ENCODE results near the gene RAB37. TPM values are rescaled to one million over a fixed set of nuclear protein-coding genes. Genes with fewer than 3 reads are reported as not detected.

Gene RAB37
- total and polyA plus RNA-seq, 2 of the 13 experiments (the other 11 are each of a cell fraction or from before 2014, with no cell fraction given), result 0.91 to 3.7 TPM

DNA sequence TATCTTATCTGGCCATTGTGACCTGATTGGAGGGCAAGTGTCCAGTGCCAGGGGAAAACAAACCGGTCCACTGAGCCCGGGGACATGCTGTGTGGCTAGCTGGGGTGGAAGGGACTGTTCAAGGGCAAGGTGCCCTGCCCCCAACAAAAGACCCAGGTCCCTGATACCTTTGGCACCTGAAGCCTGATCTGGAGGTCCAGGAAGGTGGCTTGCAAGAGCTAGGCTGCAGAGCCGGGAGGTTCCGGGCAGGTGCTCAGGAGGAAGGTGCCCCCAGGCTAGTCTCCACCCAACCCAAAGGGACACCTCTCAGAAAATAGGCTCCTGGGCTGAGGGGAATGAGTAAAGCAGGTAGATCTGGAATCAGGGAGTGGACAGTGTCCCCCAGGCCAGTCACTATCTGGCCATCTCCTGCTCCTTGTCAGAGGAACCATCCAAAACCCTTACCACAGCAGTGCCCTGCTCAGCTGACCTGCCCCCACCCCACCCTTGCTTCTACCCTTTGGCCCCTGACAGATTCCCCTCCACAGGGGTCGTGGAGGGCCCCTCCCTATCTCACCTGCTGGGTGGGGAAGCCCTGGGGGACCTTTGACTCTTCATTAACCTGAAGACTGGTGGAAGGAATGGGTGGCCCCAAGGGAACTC is 32.9 kb downstream of the RAB37 start (continued):
- TF ChIP-seq ZNF563 (CRISPR knock-in tag; IDR thresholded peaks at IDR 0.05) (0 out of 2 replicates have a peak, but pooled peaks have one; percentile 21), ZNF574 (CRISPR knock-in tag; IDR thresholded peaks at IDR 0.05) (0 out of 2 replicates have a peak, but pooled peaks have one; percentile 9), LCORL (IDR thresholded peaks at IDR 0.05) (no peak), LCORL (CRISPR knock-in tag; IDR thresholded peaks at IDR 0.05) (0 out of 2 replicates have a peak, but pooled peaks have one; percentile 4), MED13 (CRISPR knock-in tag; IDR thresholded peaks at IDR 0.05) (0 out of 2 replicates have a peak, but pooled peaks have one; percentile 23), MAFF (IDR thresholded peaks at IDR 0.05; ENCODE audit: low read depth, low read length) (no peak), NFIC (IDR thresholded peaks at IDR 0.05; ENCODE audit: low read length) (0 out of 2 replicates have a peak, but pooled peaks have one; percentile 59), HNRNPH1 (optimal IDR thresholded peaks at IDR 0.05; ENCODE audit: low read depth, low read length) (peak; percentile 32), CHCHD3 (CRISPR knock-in tag; IDR thresholded peaks at IDR 0.05) (peak; percentile 69; the same call in 1 of the 2 replicates), MTF2 (CRISPR knock-in tag; IDR thresholded peaks at IDR 0.05; ENCODE audit: borderline replicate concordance) (0 out of 2 replicates have a peak, but pooled peaks have one; percentile 13), ETS1 (CRISPR knock-in tag; IDR thresholded peaks at IDR 0.05) (no peak), SSRP1 (CRISPR knock-in tag; IDR thresholded peaks at IDR 0.05) (peak; percentile 52; the same call in 1 of the 2 replicates), PRMT3 (CRISPR knock-in tag; IDR thresholded peaks at IDR 0.05; ENCODE audit: borderline replicate concordance, low read depth) (0 out of 2 replicates have a peak, but pooled peaks have one; percentile 34), AKAP8 (CRISPR knock-in tag; IDR thresholded peaks at IDR 0.05) (no peak), PAF1 (CRISPR knock-in tag; IDR thresholded peaks at IDR 0.05) (peak; percentile 50; the same call in 1 of the 2 replicates), ZNF790 (CRISPR knock-in tag; IDR thresholded peaks at IDR 0.05; ENCODE audit: borderline replicate concordance) (no peak), SALL1 (CRISPR knock-in tag; IDR thresholded peaks at IDR 0.05) (peak; percentile 12; the same call in 1 of the 2 replicates), SP140L (CRISPR knock-in tag; IDR thresholded peaks at IDR 0.05; ENCODE audit: borderline replicate concordance) (no peak)
- TF ChIP-seq, protein P1, sequence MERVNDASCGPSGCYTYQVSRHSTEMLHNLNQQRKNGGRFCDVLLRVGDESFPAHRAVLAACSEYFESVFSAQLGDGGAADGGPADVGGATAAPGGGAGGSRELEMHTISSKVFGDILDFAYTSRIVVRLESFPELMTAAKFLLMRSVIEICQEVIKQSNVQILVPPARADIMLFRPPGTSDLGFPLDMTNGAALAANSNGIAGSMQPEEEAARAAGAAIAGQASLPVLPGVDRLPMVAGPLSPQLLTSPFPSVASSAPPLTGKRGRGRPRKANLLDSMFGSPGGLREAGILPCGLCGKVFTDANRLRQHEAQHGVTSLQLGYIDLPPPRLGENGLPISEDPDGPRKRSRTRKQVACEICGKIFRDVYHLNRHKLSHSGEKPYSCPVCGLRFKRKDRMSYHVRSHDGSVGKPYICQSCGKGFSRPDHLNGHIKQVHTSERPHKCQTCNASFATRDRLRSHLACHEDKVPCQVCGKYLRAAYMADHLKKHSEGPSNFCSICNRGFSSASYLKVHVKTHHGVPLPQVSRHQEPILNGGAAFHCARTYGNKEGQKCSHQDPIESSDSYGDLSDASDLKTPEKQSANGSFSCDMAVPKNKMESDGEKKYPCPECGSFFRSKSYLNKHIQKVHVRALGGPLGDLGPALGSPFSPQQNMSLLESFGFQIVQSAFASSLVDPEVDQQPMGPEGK (CRISPR knock-in tag; IDR thresholded peaks at IDR 0.05), result 0 out of 2 replicates have a peak, but pooled peaks have one; percentile 15
- TF ChIP-seq, protein P2, sequence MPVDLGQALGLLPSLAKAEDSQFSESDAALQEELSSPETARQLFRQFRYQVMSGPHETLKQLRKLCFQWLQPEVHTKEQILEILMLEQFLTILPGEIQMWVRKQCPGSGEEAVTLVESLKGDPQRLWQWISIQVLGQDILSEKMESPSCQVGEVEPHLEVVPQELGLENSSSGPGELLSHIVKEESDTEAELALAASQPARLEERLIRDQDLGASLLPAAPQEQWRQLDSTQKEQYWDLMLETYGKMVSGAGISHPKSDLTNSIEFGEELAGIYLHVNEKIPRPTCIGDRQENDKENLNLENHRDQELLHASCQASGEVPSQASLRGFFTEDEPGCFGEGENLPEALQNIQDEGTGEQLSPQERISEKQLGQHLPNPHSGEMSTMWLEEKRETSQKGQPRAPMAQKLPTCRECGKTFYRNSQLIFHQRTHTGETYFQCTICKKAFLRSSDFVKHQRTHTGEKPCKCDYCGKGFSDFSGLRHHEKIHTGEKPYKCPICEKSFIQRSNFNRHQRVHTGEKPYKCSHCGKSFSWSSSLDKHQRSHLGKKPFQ (CRISPR knock-in tag; IDR thresholded peaks at IDR 0.05; ENCODE audit: insufficient replicate concordance), result peak; percentile 74
- TF ChIP-seq, protein P3, sequence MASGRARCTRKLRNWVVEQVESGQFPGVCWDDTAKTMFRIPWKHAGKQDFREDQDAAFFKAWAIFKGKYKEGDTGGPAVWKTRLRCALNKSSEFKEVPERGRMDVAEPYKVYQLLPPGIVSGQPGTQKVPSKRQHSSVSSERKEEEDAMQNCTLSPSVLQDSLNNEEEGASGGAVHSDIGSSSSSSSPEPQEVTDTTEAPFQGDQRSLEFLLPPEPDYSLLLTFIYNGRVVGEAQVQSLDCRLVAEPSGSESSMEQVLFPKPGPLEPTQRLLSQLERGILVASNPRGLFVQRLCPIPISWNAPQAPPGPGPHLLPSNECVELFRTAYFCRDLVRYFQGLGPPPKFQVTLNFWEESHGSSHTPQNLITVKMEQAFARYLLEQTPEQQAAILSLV (CRISPR knock-in tag; IDR thresholded peaks at IDR 0.05; ENCODE audit: borderline replicate concordance), result 0 out of 2 replicates have a peak, but pooled peaks have one; percentile 35

All from HepG2 (cell line).